Measurements from ENCODE around the gene RBMS1.

The RBMS1 gene

DNA sequence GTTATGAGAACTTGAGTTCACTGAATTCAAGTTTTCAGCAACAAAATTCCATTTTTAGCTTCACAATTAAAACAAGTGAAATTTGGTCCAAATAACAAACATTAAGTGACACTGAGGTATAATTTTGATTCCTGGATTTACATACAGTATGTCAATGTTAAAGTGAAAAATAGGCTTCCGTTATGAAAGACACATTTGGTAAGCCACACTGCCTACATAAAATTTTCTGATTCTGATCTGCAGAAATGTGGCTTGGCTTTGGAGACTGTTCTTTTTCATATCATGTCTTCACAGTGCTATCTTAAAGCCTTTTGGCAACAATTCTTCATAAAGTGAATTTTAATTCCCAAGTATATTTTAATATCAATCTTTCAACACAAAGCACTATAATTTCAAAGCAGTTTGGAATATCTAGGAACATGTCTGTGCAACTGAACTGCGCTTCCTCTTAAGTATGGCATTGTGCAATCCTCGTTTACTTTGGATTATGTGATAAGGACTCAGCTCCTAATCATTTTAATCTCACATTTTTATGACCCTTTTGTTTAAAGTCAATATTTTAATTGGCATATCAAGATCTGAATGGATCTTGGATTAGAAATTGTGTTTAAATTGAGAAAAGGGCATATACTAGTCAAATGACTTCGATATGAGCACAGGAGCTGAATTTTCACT lies 60.0 kb downstream of the RBMS1 start:
- DNase-seq (ENCODE audit: low spot score): no peak

DNA sequence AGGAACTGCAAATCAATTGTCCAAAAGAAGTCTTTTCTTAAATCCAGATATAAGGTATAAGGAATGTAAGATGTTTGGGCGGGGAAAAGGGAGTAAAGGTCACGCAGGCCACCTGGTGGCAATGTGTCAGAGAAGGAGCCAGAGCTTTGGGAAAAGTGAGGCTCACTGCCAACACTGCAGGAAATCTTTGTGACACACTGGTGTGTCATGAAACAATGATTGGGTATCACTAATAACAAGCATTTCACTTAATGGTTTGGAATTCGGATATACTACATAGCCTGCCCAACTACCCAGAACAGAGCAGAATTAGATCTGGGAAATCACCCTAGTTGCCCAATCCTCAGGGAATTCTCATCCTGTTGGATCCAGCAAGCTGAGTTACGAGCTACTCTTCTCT lies 61.0 kb downstream of the RBMS1 start:
- TF ChIP-seq, protein P1, sequence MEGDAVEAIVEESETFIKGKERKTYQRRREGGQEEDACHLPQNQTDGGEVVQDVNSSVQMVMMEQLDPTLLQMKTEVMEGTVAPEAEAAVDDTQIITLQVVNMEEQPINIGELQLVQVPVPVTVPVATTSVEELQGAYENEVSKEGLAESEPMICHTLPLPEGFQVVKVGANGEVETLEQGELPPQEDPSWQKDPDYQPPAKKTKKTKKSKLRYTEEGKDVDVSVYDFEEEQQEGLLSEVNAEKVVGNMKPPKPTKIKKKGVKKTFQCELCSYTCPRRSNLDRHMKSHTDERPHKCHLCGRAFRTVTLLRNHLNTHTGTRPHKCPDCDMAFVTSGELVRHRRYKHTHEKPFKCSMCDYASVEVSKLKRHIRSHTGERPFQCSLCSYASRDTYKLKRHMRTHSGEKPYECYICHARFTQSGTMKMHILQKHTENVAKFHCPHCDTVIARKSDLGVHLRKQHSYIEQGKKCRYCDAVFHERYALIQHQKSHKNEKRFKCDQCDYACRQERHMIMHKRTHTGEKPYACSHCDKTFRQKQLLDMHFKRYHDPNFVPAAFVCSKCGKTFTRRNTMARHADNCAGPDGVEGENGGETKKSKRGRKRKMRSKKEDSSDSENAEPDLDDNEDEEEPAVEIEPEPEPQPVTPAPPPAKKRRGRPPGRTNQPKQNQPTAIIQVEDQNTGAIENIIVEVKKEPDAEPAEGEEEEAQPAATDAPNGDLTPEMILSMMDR (IDR thresholded peaks at IDR 0.05; ENCODE audit: extremely low read depth, missing control alignments): no peak
- no peak for DNase-seq (ENCODE audit: low spot score)

More for the DNA sequence above, 60.0 kb downstream of the RBMS1 start:
- TF ChIP-seq, protein P1 (IDR thresholded peaks at IDR 0.05; ENCODE audit: extremely low read depth, missing control alignments): no peak

- TF ChIP-seq, protein P1 (IDR thresholded peaks at IDR 0.05; ENCODE audit: extremely low read depth, missing control alignments): no peak
- no peak for DNase-seq (ENCODE audit: low spot score)
These were observed 62.2 kb downstream of the RBMS1 start for GRCh38 chr2:160431441-160431840.

- TF ChIP-seq, protein P1 (IDR thresholded peaks at IDR 0.05; ENCODE audit: extremely low read depth, missing control alignments): no peak
- no peak for DNase-seq (ENCODE audit: low spot score)
These were observed 63.6 kb downstream of the RBMS1 start for GRCh38 chr2:160430001-160430344.

- DNase-seq (ENCODE audit: low spot score): no peak
- TF ChIP-seq, protein P1 (IDR thresholded peaks at IDR 0.05; ENCODE audit: extremely low read depth, missing control alignments): peak; percentile 35
These were observed 64.2 kb downstream of the RBMS1 start for GRCh38 chr2:160429248-160430000.

GRCh38 chr2:160428405-160428763 lies 65.2 kb downstream of the RBMS1 start:
- no peak for DNase-seq (ENCODE audit: low spot score)
- TF ChIP-seq, protein P1 (IDR thresholded peaks at IDR 0.05; ENCODE audit: extremely low read depth, missing control alignments): no peak

DNA sequence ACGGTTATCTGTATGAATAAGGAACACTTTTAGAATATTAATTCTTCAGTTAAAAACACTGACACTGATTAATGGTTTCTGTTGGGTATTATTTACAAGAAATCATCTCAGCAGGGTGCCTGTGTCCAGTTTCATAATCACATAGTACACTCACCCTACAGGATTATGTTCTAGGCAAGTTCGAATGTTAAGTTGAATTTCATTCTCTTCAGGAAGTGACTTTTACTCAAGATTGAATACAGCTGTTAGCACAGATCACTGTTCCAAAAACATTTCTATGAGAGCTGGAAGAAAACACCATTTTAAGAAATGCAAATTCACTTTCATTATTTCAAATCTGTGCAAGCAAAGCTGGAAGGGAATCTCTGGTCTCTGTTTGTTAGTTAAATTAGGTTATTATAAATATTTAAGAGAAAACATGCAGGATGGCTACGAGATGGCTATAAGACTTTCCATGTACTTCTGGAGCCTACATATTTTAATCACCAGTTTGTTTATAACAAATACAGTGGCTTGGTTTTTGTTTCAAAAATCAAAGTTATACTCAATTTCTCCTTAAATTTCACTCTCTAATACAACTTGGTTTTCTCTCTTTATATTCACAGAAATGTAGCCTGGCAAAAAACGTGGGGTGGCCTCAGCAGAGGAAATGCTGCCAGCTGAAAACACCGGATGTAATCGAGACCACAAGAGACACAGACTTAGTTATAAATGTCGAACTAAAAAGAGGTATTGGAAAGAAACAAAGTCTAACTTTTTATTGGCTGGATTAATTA lies 65.8 kb downstream of the RBMS1 start:
- TF ChIP-seq, protein P1 (IDR thresholded peaks at IDR 0.05; ENCODE audit: extremely low read depth, missing control alignments): no peak
- DNase-seq (ENCODE audit: low spot score): no peak
